GM12891 (cell line): ENCODE measurements around the gene KHDRBS2.

ENCODE experiments used
- PAX5 ChIP-seq: IDR thresholded peaks from 2 replicates; pipeline ENCODE4 v1.6.1; 2011; ENCODE audit warnings: low read length, moderate library complexity, mild to moderate bottlenecking; ENCODE audit not compliant: insufficient read depth, severe bottlenecking
- POLR2A ChIP-seq: IDR thresholded peaks from 2 replicates; pipeline ENCODE4 v1.6.1; 2011; ENCODE audit warnings: low read depth, low read length, control low read depth
- POLR2AphosphoS5 ChIP-seq: IDR thresholded peaks from 2 replicates; pipeline ENCODE4 v1.6.1; 2011; ENCODE audit warnings: low read depth, low read length, control low read depth
- SPI1 ChIP-seq: IDR thresholded peaks from 2 replicates; pipeline ENCODE4 v1.6.1; 2011; ENCODE audit warnings: low read depth, low read length, control low read depth
- TAF1 ChIP-seq: IDR thresholded peaks from 2 replicates; pipeline ENCODE4 v1.6.1; 2011; ENCODE audit warnings: low read depth, low read length, control low read depth

DNA sequence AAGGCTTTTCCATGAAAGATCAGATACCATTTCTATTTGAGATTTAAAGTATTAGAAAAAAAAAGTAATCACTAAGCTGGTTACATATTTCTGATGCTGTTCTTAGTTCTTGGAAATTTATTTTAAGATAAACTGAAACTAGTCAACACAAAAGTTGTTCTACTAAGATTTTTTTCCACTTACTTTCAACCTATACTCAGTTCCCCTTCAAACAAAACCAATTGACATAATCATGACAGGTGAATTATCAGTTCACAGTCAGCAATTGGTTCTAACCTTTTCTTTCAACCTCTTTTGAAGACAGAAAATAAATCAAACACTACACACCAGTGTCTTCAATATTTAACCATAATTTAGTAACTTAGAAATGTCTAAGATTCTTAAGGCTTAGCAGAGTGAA lies 228.7 kb downstream of the KHDRBS2 start:
- TF ChIP-seq POLR2A (no peak), PAX5 (no peak), SPI1 (no peak), POLR2AphosphoS5 (no peak), TAF1 (no peak)
